DOHH2 (cell line): Measurements from ENCODE around the gene LHX2.

Source experiments
- H3F3A ChIP-seq: fragments of 200-600 bp; sonication (generic), shearing (Covaris generic); 2 replicates; pipeline ENCODE4 v1.6.0; 2016; ENCODE audit warnings: antibody characterized with exemption, mild to moderate bottlenecking; ENCODE audit not compliant: control insufficient read depth, insufficient read depth
- H3K27ac ChIP-seq: fragments of 200-600 bp; sonication (generic); 2 replicates; pipeline ENCODE4 v1.5.1; 2014; ENCODE audit warnings: low read depth, mild to moderate bottlenecking, low read length, moderate library complexity
- H3K27me3 ChIP-seq: fragments of 200-600 bp; sonication (generic); 2 replicates; pipeline ENCODE4 v1.6.1; 2014; ENCODE audit warnings: mild to moderate bottlenecking, low read length, mixed read lengths; ENCODE audit not compliant: control insufficient read depth
- H3K36me3 ChIP-seq: fragments of 200-600 bp; sonication (generic); 2 replicates; pipeline ENCODE4 v1.6.1; 2014; ENCODE audit warnings: mild to moderate bottlenecking, low read length, moderate library complexity, mixed read lengths; ENCODE audit not compliant: control insufficient read depth
- H3K4me1 ChIP-seq: fragments of 200-600 bp; sonication (generic); 2 replicates; pipeline ENCODE4 v1.6.1; 2014; ENCODE audit warnings: mild to moderate bottlenecking, low read length, mixed read lengths; ENCODE audit not compliant: control insufficient read depth
- H3K4me2 ChIP-seq: fragments of 200-600 bp; sonication (generic); 2 replicates; pipeline ENCODE4 v1.6.0; 2014; ENCODE audit warnings: mild to moderate bottlenecking, low read length, moderate library complexity
- H3K4me3 ChIP-seq: fragments of 200-600 bp; sonication (generic); 2 replicates; pipeline ENCODE4 v1.5.1; 2014; ENCODE audit warnings: mild to moderate bottlenecking, low read length, mixed read lengths
- H3K79me2 ChIP-seq: fragments of 200-600 bp; sonication (generic); 2 replicates; pipeline ENCODE4 v1.6.1; 2014; ENCODE audit warnings: mild to moderate bottlenecking, low read length, mixed read lengths; ENCODE audit not compliant: control insufficient read depth
- H3K9me2 ChIP-seq: fragments of 200-600 bp; sonication (generic); replicated peaks from 2 replicates; pipeline ENCODE4 v1.6.1; 2014; ENCODE audit warnings: mild to moderate bottlenecking, low read length, mixed read lengths; ENCODE audit not compliant: control insufficient read depth
- H3K9me3 ChIP-seq: fragments of 200-600 bp; sonication (generic); 2 replicates; pipeline ENCODE4 v1.6.1; 2014; ENCODE audit warnings: antibody characterized with exemption, low read length, mixed read lengths; ENCODE audit not compliant: control insufficient read depth, insufficient read depth
- H4K20me1 ChIP-seq: fragments of 200-600 bp; sonication (generic); 2 replicates; pipeline ENCODE4 v1.6.0; 2014; ENCODE audit warnings: low read depth, mild to moderate bottlenecking, antibody characterized with exemption, low read length, moderate library complexity; ENCODE audit not compliant: control insufficient read depth, insufficient read depth
- CTCF ChIP-seq: fragments of 200-600 bp; sonication (generic); IDR thresholded peaks from one replicate; pipeline ENCODE4 v1.5.1; 2014; ENCODE audit warnings: antibody characterized with exemption, mild to moderate bottlenecking, low read depth, low read length; ENCODE audit not compliant: poor library complexity, severe bottlenecking
- EZH2phosphoT487 ChIP-seq: fragments of 200-600 bp; sonication (generic); IDR thresholded peaks from 2 replicates; pipeline ENCODE4 v1.6.1; 2017; ENCODE audit warnings: borderline replicate concordance, mild to moderate bottlenecking, antibody characterized with exemption, low read length, moderate library complexity, mixed read lengths

Gene LHX2

GRCh38 chr9:124003636-124004349 lies 7.8 kb upstream of the LHX2 start:
- Histone ChIP-seq H3K4me3 (no peak overlapping the region), H4K20me1 (0 out of 2 replicates have a peak, but pooled peaks cover under 1% of the 10 kb centered on the region), H3K27me3 (peaks cover 92% of the 10 kb centered on the region), H3K36me3 (no peaks in the 10 kb centered on the region), H3K27ac (no peak overlapping the region), H3K79me2 (no peaks in the 10 kb centered on the region), H3K9me2 (no peaks in the 10 kb centered on the region), H3K4me1 (peaks cover 18% of the 10 kb centered on the region), H3F3A (no peaks in the 10 kb centered on the region), H3K4me2 (no peak overlapping the region), H3K9me3 (no peaks in the 10 kb centered on the region)
- TF ChIP-seq CTCF (no peak), EZH2phosphoT487 (no peak; the same call in 1 of the 2 replicates)

DNA sequence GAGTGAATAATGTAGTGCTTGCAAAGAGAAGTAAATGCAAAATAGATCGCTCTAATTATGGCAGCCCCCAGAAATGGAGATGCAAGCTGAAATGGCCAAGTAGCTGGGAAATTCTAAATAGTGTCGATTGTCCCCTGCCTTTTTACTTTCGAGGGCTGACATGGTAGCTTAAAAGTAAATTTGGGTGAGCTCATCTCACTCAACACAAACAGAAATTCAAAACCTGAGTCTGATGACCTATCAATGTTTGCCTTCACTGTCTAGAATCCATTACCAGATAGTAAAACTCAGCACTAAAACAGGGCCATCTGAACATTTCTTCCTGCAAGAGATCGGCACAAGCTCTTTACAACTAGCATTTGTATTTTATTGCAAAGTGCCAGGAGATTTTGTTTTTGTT lies 7.0 kb upstream of the LHX2 start:
- peaks cover 95% of the 10 kb centered on the region for H3K27me3 ChIP-seq
- no peak for TF ChIP-seq CTCF
- TF ChIP-seq EZH2phosphoT487 = no peak
- peaks cover 22% of the 10 kb centered on the region for H3K4me1 ChIP-seq
- no peaks in the 10 kb centered on the region for H3K79me2 ChIP-seq
- H3K4me3 ChIP-seq = no peak overlapping the region
- H3K9me3 ChIP-seq = no peaks in the 10 kb centered on the region
- H3K4me2 ChIP-seq = no peak overlapping the region
- no peaks in the 10 kb centered on the region for H3K9me2 ChIP-seq
- H3F3A ChIP-seq = no peaks in the 10 kb centered on the region
- no peaks in the 10 kb centered on the region for H4K20me1 ChIP-seq
- H3K27ac ChIP-seq = no peak overlapping the region
- H3K36me3 ChIP-seq = no peaks in the 10 kb centered on the region

DNA sequence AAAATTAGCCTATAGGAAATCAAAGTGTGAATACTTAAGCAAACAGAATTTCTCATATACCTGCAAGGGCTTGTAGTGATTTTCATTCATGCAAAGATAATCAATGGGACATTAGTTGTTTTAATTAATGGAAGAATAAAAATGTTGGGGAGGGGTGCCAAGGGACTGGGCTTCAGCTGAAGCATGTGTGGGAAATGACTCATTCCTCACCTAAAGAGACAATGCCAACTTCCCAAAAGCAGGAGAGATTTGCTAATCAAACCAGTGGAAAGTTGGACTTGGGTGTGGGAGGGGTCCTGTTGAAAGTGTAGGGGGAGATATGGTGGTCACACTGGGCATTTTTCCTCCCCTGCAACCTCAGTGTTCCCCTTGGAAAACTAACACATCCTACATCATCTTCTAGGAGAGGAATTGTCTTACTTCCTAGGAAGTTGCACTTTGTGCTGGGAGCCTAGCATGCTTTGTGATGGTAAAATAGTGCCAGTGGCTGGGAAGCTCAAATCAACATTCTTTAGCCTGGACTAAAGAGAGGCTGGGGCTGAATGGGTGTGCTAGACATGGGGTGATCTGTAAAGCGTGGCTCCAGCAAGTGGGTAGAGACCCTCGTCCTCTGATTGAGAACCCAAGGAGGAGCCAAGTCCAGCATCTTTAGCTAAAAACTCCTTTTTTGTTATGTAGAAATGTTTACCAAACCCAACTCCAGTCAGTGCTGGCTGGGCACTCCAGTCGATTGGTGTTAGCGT lies 6.4 kb upstream of the LHX2 start:
- no peak overlapping the region for H3K4me3 ChIP-seq
- H3K9me3 ChIP-seq = no peaks in the 10 kb centered on the region
- no peaks in the 10 kb centered on the region for H3K36me3 ChIP-seq
- H3F3A ChIP-seq = no peaks in the 10 kb centered on the region
- H3K27ac ChIP-seq = no peak overlapping the region
- TF ChIP-seq EZH2phosphoT487 (no peak), CTCF (no peak)
- H3K4me2 ChIP-seq = no peak overlapping the region
- no peaks in the 10 kb centered on the region for H4K20me1 ChIP-seq
- H3K4me1 ChIP-seq = peaks cover 22% of the 10 kb centered on the region
- no peaks in the 10 kb centered on the region for H3K9me2 ChIP-seq
- peaks cover 100% of the 10 kb centered on the region for H3K27me3 ChIP-seq
- no peaks in the 10 kb centered on the region for H3K79me2 ChIP-seq
